Stomach (tissue), 9 donors: Measurements from ENCODE around the gene MBNL2. TPM values are rescaled to one million over a fixed set of nuclear protein-coding genes. Genes with fewer than 3 reads are reported as not detected.

ENCODE experiments used
- DNase-seq, 2 donors: peaks; one replicate each; pipeline versions ENCODE4 v3.0.0 to v3.0.0-alpha.2; 2013 to 2019
- H3K27ac ChIP-seq, 5 donors: fragments of 200-600 bp in 4 of 5; sonication (generic) in 4 of 5; one replicate each; pipeline ENCODE4 v1.5.1; 2013 to 2019; ENCODE audit warnings: mild to moderate bottlenecking in 1 of 5, moderate library complexity in 1 of 5
- H3K27me3 ChIP-seq, 3 donors: fragments of 200-600 bp; sonication (generic); one replicate each; pipeline ENCODE4 v1.5.1; 2017 to 2019; ENCODE audit warnings: mixed run types in 1 of 3
- H3K36me3 ChIP-seq, 4 donors: fragments of 200-600 bp; sonication (generic); 1 replicate in 3 of 4; 2 replicates in 1 of 4; pipeline ENCODE4 v1.5.1; 2016 to 2019
- H3K4me1 ChIP-seq, 4 donors: fragments of 200-600 bp; sonication (generic); one replicate each; pipeline ENCODE4 v1.5.1; 2016 to 2019
- H3K4me3 ChIP-seq, 4 donors: fragments of 200-600 bp; sonication (generic) in 3 of 4; one replicate each; pipeline ENCODE4 v1.5.1; 2016 to 2019; ENCODE audit warnings: mild to moderate bottlenecking in 1 of 4
- H3K9me3 ChIP-seq, 4 donors: fragments of 200-600 bp; sonication (generic); one replicate each; pipeline ENCODE4 v1.5.1; 2016 to 2019
- EP300 ChIP-seq: sonication (generic); formaldehyde crosslinking; IDR thresholded peaks from one replicate; pipeline ENCODE4 v1.6.1; 2017; ENCODE audit warnings: antibody characterized with exemption
- POLR2A ChIP-seq, 4 donors: fragments of 450-650 bp; IDR thresholded peaks; one replicate each; pipeline ENCODE4 v1.6.1; 2016; ENCODE audit warnings: antibody characterized with exemption in 4 of 4, control low read depth in 2 of 4, mild to moderate bottlenecking in 1 of 4, moderate library complexity in 1 of 4
- POLR2AphosphoS5 ChIP-seq, 3 donors: sonication (generic); formaldehyde crosslinking; IDR thresholded peaks; one replicate each; pipeline ENCODE4 v1.6.1; 2016; ENCODE audit warnings: antibody characterized with exemption in 3 of 3
- WGBS, 5 donors: extraction: QIAGEN DNeasy Blood & Tissue Kit in 3 of 5; methylation state at CpG; one replicate each; pipeline versions ENCODE4 v1.1.5 to v1.1.7; 2013 to 2018; 5-methylcytosine and 5-hydroxymethylcytosine counted together
- intact Hi-C: fragments of 100-400 bp; cut with DNase I; formaldehyde crosslinking; loops from one replicate; pipeline ENCODE4 v1.15.1; 2023; ENCODE audit warnings: low total_unique reads
- polyA plus RNA-seq, 3 donors: library from polyadenylated mRNA; stranded (reverse); fragments of 200-250 nt; gene quantifications; one replicate each; pipeline ENCODE4 v1.2.3, GENCODE V29; 2013
- total RNA-seq, 5 donors: library from RNA; depleted of rRNA; stranded (reverse); fragments of >200 nt; gene quantifications; one replicate each; pipeline versions ENCODE4 v1.1.0 to v1.2.3, GENCODE V29; 2014 to 2016
- TF ChIP-seq, protein P1 (sequence below), 7 experiments: fragments of 450-650 bp in 4 of 7; fragments of 200-600 bp in 3 of 7; sonication (generic) in 3 of 7; IDR thresholded peaks; one replicate each; pipeline ENCODE4 v1.5.1; 2016 to 2019; ENCODE audit warnings: antibody characterized with exemption in 7 of 7, control low read depth in 2 of 7, mild to moderate bottlenecking in 1 of 7
- donor health status: healthy with polysubstance abuse.
- donor health status: Bipolar disorder and iron deficiency.
- donor health status: healthy.

The MBNL2 gene
- total and polyA plus RNA-seq, 8 donors: 8.3 to 74.5 (median 25.6) TPM

DNA sequence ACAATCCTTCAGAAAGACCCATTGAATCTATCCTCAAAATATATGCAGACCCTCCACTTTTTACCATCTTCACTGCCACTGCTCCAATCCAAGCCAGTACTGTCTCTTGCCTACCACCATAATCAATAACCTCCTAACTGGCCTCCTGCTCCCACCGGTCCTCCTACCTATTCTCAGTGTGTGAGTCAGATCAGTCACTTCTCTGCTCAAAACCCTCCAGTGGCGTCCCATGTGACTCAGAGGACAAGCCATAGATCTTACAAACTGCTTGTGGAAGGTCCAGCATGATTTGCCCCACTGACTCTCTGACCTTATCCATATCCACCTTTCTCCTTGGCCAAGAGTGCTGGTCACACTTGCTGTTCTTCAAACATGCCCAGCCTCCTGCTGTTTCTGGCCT, 23.4 kb upstream of the MBNL2 start:
- 90 to 97% (median 94%) methylated on average over 2 of the region's 2 CpGs for WGBS, 5 donors
- no peak overlapping the region for H3K27ac ChIP-seq
- no peaks in the 10 kb centered on the region for H3K9me3 ChIP-seq
- H3K4me3 ChIP-seq: no peak overlapping the region
- H3K36me3 ChIP-seq: no peaks in the 10 kb centered on the region
- TF ChIP-seq POLR2A (IDR thresholded peaks at IDR 0.05): no peak
- no peak for TF ChIP-seq EP300
- no peak for TF ChIP-seq POLR2AphosphoS5 (IDR thresholded peaks at IDR 0.05)
- intact Hi-C loops: no loop called here
- no peaks in the 10 kb centered on the region for H3K27me3 ChIP-seq
- no peaks in the 10 kb centered on the region for H3K4me1 ChIP-seq
- no peak for DNase-seq

DNA sequence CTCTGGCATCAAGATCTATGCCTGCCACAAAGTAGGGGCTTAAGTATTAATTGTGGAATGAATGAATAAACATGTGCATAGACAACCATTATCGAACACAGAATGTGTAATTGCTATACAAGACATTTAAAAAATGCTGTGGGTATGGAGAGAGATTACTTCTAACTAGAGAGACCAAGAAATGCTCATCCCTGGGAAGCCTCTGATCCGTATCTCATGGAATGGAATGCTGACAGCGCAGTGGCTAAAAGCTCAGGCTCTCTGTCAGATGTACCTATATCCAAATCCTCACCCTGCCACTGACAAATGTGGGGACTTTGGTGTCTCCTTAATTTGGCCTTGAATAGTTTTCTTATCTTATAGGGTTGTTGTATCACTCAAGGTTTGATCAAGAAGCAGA, 22.7 kb upstream of the MBNL2 start:
- H3K27me3 ChIP-seq: no peaks in the 10 kb centered on the region
- intact Hi-C loops: no loop called here
- 88 to 95% (median 91%) methylated on average over 3 of the region's 3 CpGs for WGBS, 5 donors

DNA sequence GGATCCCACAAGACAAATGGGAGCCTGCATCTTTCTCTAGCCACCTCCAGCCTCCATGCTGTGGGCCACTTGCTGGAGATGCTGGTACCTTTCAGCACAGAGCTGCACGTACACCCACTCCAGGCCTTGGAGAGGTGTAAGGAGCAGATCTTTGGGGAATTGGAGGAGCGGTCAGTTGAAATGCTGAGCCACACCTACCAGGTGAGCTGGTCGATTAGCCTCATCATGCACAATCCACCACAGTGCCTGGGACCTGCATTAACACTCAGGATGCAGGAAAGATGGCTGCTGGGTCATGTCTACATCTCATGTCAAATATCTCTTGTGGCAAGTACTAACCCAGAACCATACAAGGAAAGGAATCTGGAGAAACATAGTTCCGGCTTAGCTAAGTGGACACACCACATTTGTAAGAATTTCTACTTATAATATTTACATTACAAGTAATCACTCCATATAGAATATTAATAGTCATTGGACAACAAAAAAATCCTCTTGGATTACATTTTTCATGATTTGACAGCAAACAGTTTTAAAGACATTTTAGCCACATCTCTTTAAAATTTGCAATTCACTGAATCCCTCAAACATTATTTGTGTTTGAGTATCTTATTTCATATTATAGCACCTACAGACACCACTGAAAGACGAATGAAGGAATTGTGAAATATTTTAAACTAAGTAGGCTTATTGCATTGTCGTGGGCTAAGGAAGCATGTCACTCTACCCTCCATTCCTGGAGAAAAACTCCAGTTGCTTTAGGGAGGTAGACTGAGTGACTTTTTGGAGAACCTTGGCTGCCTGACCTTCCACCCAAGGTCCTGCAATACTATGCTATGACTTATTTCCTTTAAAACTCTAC, 21.8 kb upstream of the MBNL2 start:
- Histone ChIP-seq H3K36me3 (no peaks in the 10 kb centered on the region), H3K27ac (no peak overlapping the region), H3K27me3 (no peaks in the 10 kb centered on the region), H3K4me3 (no peak overlapping the region), H3K4me1 (peaks cover 0 to 2% (median under 1%) of the 10 kb centered on the region in 4 donors), H3K9me3 (no peaks in the 10 kb centered on the region)
- TF ChIP-seq, protein P1, sequence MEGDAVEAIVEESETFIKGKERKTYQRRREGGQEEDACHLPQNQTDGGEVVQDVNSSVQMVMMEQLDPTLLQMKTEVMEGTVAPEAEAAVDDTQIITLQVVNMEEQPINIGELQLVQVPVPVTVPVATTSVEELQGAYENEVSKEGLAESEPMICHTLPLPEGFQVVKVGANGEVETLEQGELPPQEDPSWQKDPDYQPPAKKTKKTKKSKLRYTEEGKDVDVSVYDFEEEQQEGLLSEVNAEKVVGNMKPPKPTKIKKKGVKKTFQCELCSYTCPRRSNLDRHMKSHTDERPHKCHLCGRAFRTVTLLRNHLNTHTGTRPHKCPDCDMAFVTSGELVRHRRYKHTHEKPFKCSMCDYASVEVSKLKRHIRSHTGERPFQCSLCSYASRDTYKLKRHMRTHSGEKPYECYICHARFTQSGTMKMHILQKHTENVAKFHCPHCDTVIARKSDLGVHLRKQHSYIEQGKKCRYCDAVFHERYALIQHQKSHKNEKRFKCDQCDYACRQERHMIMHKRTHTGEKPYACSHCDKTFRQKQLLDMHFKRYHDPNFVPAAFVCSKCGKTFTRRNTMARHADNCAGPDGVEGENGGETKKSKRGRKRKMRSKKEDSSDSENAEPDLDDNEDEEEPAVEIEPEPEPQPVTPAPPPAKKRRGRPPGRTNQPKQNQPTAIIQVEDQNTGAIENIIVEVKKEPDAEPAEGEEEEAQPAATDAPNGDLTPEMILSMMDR (IDR thresholded peaks at IDR 0.05): no peak
- TF ChIP-seq POLR2A (IDR thresholded peaks at IDR 0.05): no peak
- no peak for DNase-seq
- WGBS, 5 donors: 81 to 91% (median 86%) methylated on average over 6 of the region's 6 CpGs
- intact Hi-C loops: no loop called here

More for the DNA sequence above, 22.7 kb upstream of the MBNL2 start:
- no peak for DNase-seq
- Histone ChIP-seq H3K36me3 (no peaks in the 10 kb centered on the region), H3K4me1 (no peaks in the 10 kb centered on the region), H3K27ac (no peak overlapping the region), H3K9me3 (no peaks in the 10 kb centered on the region), H3K4me3 (no peak overlapping the region)
- no peak for TF ChIP-seq POLR2AphosphoS5 (IDR thresholded peaks at IDR 0.05)
- TF ChIP-seq POLR2A (IDR thresholded peaks at IDR 0.05): no peak
- TF ChIP-seq EP300: no peak
- TF ChIP-seq, protein P1 (IDR thresholded peaks at IDR 0.05): no peak

DNA sequence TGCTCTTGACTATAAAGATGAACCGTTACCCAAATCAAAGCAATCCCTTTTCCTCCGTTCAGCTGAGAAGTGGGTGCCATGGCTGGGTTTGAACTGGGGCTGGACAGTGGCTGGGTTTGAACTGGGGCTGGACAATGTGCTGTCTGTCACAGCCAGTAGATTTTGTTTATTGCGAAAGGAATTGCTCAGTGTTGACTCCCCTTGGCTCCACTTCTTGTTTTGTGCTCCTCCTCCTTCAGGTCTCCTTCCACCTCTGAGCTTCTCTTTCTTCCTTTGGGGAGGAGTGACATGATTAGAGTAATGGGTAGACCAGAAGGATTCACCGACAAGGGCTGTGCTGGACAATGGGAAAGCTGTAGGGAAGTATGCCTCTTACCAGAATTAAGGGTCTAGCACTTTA, 19.4 kb upstream of the MBNL2 start:
- Histone ChIP-seq H3K9me3 (no peaks in the 10 kb centered on the region), H3K4me3 (no peak overlapping the region), H3K4me1 (peaks cover 0 to 9% (median 3%) of the 10 kb centered on the region in 4 donors), H3K27me3 (no peaks in the 10 kb centered on the region), H3K36me3 (no peaks in the 10 kb centered on the region), H3K27ac (no peak overlapping the region)
- intact Hi-C loops: no loop called here
- no peak for DNase-seq
- WGBS, 5 donors: 92 to 98% (median 96%) methylated on average over 4 of the region's 4 CpGs
- TF ChIP-seq POLR2A (IDR thresholded peaks at IDR 0.05): no peak
- TF ChIP-seq POLR2AphosphoS5 (IDR thresholded peaks at IDR 0.05): no peak
- TF ChIP-seq EP300: no peak
- TF ChIP-seq, protein P1 (IDR thresholded peaks at IDR 0.05): no peak

DNA sequence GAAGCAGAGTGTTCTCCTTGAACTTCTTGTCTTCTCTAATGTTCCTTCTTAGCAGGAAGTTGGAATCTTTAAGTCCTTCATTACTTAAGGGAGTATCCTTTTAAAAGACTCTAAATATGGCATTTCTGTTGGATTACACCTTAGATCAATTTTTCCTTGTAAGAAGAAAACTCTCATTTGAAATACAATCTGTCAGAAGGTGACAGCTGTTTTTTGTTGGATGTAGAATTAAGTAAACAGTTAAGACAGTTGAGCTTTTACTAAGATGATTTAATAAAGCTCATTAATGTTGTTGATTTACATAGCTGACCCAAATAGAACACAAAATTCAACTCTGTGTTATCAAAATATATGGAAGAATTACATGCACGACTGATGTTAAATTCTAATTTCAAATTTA, 16.7 kb upstream of the MBNL2 start:
- Histone ChIP-seq H3K4me1 (peaks cover 0 to 9% (median 3%) of the 10 kb centered on the region in 4 donors), H3K4me3 (no peak overlapping the region), H3K27me3 (no peaks in the 10 kb centered on the region), H3K27ac (no peak overlapping the region), H3K36me3 (no peaks in the 10 kb centered on the region), H3K9me3 (no peaks in the 10 kb centered on the region)
- intact Hi-C loops: no loop called here
- WGBS, 5 donors: 43 to 65% (median 56%) methylated on average over 1 of the region's 1 CpG
- no peak for TF ChIP-seq EP300
- TF ChIP-seq, protein P1 (IDR thresholded peaks at IDR 0.05): no peak
- no peak for DNase-seq
